Hematopoietic multipotent progenitor cell treated with erythropoietin and hydrocortisone succinate and interleukin-3 and kit ligand, for 8 days (in vitro differentiated cells): ENCODE measurements around the gene KLHL25.
"Not testable (repeated sequence)": the region's sequence is repeated elsewhere in the genome, so short reads cannot be mapped to it uniquely, and the experiment has no call there.

Experiments
- DNase-seq: peaks from one replicate; pipeline ENCODE4 v3.0.0-alpha.2; 2015

The KLHL25 gene

GRCh38 chr15:85794598-85795336 is at the start of gene KLHL25:
KLHL25 (minus strand) TSS chr15:85794925; CDS start chr15:85769810, 25,115 bp downstream.
- peak; percentile 93 for DNase-seq

- no peak for DNase-seq
Measured at GRCh38 chr15:85840802-85841152, 46.1 kb upstream of the KLHL25 start.

- DNase-seq: peak; percentile 74
Measured at GRCh38 chr15:85840079-85840801, 45.5 kb upstream of the KLHL25 start.

- DNase-seq: no peak
Measured at GRCh38 chr15:85839643-85840042, 44.9 kb upstream of the KLHL25 start.

GRCh38 chr15:85838655-85839054 is 43.9 kb upstream of the KLHL25 start:
- no peak for DNase-seq

- DNase-seq: no peak
Measured at GRCh38 chr15:85837881-85838280, 43.2 kb upstream of the KLHL25 start.

- DNase-seq: peak; percentile 12
Measured at GRCh38 chr15:85837011-85837433, 42.3 kb upstream of the KLHL25 start.

GRCh38 chr15:85834651-85835050 is 39.9 kb upstream of the KLHL25 start:
- no peak for DNase-seq

GRCh38 chr15:85832394-85832793 is 37.7 kb upstream of the KLHL25 start:
- DNase-seq: no peak

- DNase-seq: peak; percentile 34
Measured at GRCh38 chr15:85831415-85832113, 36.8 kb upstream of the KLHL25 start.

- not testable (repeated sequence) for DNase-seq
Measured at GRCh38 chr15:85829754-85830153, 35.0 kb upstream of the KLHL25 start.

GRCh38 chr15:85828874-85829273 is 34.1 kb upstream of the KLHL25 start:
- DNase-seq: no peak

GRCh38 chr15:85828126-85828525 is 33.4 kb upstream of the KLHL25 start:
- no peak for DNase-seq

GRCh38 chr15:85826756-85827515 is 32.2 kb upstream of the KLHL25 start:
- no peak for DNase-seq

- no peak for DNase-seq
Measured at GRCh38 chr15:85825719-85826118, 31.0 kb upstream of the KLHL25 start.

GRCh38 chr15:85825118-85825517 is 30.4 kb upstream of the KLHL25 start:
- no peak for DNase-seq

- DNase-seq: no peak
Measured at GRCh38 chr15:85821545-85821944, 26.8 kb upstream of the KLHL25 start.

GRCh38 chr15:85819938-85820337 is 25.2 kb upstream of the KLHL25 start:
- DNase-seq: no peak

- DNase-seq: no peak
Measured at GRCh38 chr15:85813234-85813633, 18.5 kb upstream of the KLHL25 start.

GRCh38 chr15:85810075-85810474 is 15.3 kb upstream of the KLHL25 start:
- DNase-seq: no peak

GRCh38 chr15:85805420-85805819 is 10.7 kb upstream of the KLHL25 start:
- DNase-seq: no peak

GRCh38 chr15:85804481-85805170 is 9.9 kb upstream of the KLHL25 start:
- DNase-seq: no peak
